Left ventricle myocardium inferior (tissue), 1 donor: ENCODE results near the gene DBP. TPM values are rescaled to one million over a fixed set of nuclear protein-coding genes. Genes with fewer than 3 reads are reported as not detected.
A peak's percentile ranks its signal among the peaks of the same experiment; 100 is the strongest.

ENCODE experiments used
- DNase-seq: peaks from one replicate; pipeline ENCODE4 v3.0.0-alpha.2; 2020
- H3K27ac ChIP-seq: fragments of 200-600 bp; replicated peaks from 2 replicates; pipeline ENCODE4 v1.8.0; 2021
- H3K27me3 ChIP-seq: fragments of 200-600 bp; 2 replicates; pipeline ENCODE4 v1.8.0; 2021; ENCODE audit warnings: low read depth
- H3K36me3 ChIP-seq: fragments of 200-600 bp; 2 replicates; pipeline ENCODE4 v1.8.0; 2021
- H3K4me1 ChIP-seq: fragments of 200-600 bp; 2 replicates; pipeline ENCODE4 v1.8.0; 2021
- H3K4me3 ChIP-seq: fragments of 200-600 bp; 2 replicates; pipeline ENCODE4 v1.8.0; 2021; ENCODE audit warnings: mild to moderate bottlenecking, moderate library complexity
- H3K9me3 ChIP-seq: fragments of 200-600 bp; replicated peaks from 2 replicates; pipeline ENCODE4 v1.8.0; 2021
- CTCF ChIP-seq: fragments of 200-600 bp; IDR thresholded peaks from 2 replicates; pipeline ENCODE4 v1.8.0; 2021; ENCODE audit warnings: antibody characterized with exemption, mild to moderate bottlenecking, borderline replicate concordance
- intact Hi-C: fragments of 100-400 bp; cut with micrococcal nuclease; formaldehyde crosslinking; loops from one replicate; pipeline ENCODE4 v1.11.0; 2022
- total RNA-seq: library from RNA; stranded (reverse); fragmentation: NEBNext Ultra II Directional; extraction: Animal tissue kit (Norgen Biotek cat#: 25700); gene quantifications from one replicate; pipeline ENCODE4 v1.2.1, GENCODE V29; 2021
- donor health status: DM: no; HTN: yes; CAD: no; lungs with severe emphysema.

DBP gene
- total RNA-seq, 1 donor from 2014 or later: 7.9 TPM

DNA sequence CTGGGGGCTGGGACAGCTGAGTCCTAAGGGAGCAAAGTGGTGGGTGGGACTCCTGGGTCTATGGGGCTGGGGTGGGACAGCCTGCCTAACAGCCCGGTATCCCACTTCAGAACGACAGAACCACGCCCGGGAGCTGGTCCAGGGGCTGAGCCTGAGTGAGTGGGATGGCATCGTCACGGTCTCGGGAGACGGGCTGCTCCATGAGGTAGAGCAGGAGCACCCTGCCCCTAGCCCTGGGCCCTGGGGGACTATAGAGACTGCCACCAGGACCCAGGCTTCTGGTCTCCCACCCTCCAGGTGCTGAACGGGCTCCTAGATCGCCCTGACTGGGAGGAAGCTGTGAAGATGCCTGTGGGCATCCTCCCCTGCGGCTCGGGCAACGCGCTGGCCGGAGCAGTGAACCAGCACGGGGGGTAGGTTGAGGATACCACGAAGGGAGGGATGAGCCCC is 9.3 kb downstream of the DBP start:
- H3K27ac ChIP-seq: peak overlapping the region; percentile 98
- peaks cover 12% of the 10 kb centered on the region for H3K36me3 ChIP-seq

DNA sequence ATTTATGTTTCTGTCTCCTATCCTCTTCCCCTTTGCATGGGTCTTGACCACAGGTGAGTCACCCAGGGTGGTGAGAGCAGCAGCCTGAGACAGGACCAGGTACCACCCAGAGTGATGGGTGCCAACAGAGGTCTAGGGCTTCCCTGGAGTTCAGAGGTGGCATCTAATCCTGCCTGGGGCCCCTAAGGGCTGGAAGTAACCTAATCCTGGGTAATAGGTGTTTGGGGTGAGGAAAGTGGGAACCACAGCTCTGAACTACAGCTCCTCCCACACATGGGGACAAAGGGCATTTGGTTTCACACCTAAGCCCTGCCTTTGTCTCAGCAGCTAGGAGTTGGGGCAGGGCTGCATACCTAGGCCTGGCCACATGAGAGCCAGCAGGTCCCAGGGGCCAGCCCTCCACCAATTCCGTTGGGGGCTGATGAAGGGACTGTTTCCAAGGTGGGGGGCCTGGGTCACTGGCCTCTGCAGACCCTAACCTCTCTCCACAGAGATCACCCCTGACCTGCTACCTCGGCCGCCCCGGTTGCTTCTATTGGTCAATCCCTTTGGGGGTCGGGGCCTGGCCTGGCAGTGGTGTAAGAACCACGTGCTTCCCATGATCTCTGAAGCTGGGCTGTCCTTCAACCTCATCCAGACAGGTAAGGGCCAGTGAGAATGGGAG is 9.8 kb downstream of the DBP start:
- H3K9me3 ChIP-seq: no peaks in the 10 kb centered on the region
- H3K27me3 ChIP-seq: no peaks in the 10 kb centered on the region
- peaks cover 61% of the 10 kb centered on the region for H3K4me1 ChIP-seq
- DNase-seq: no peak
- no peak for TF ChIP-seq CTCF
- H3K4me3 ChIP-seq: no peak overlapping the region
- H3K27ac ChIP-seq: no peak overlapping the region
- intact Hi-C loops: no loop called here
- peaks cover 9% of the 10 kb centered on the region for H3K36me3 ChIP-seq

More for the DNA sequence above, 9.3 kb downstream of the DBP start:
- H3K4me1 ChIP-seq: peaks cover 61% of the 10 kb centered on the region
- TF ChIP-seq CTCF: no peak
- H3K27me3 ChIP-seq: no peaks in the 10 kb centered on the region
- DNase-seq: no peak
- H3K9me3 ChIP-seq: no peaks in the 10 kb centered on the region
- intact Hi-C loops: no loop called here
- H3K4me3 ChIP-seq: no peak overlapping the region

GRCh38 chr19:48625891-48626327 is 11.3 kb downstream of the DBP start:
- peaks cover 52% of the 10 kb centered on the region for H3K4me1 ChIP-seq
- DNase-seq: no peak
- intact Hi-C loops: no loop called here
- H3K9me3 ChIP-seq: no peaks in the 10 kb centered on the region
- H3K36me3 ChIP-seq: peaks cover 13% of the 10 kb centered on the region
- H3K27ac ChIP-seq: no peak overlapping the region
- H3K4me3 ChIP-seq: no peak overlapping the region
- no peak for TF ChIP-seq CTCF
- no peaks in the 10 kb centered on the region for H3K27me3 ChIP-seq

DNA sequence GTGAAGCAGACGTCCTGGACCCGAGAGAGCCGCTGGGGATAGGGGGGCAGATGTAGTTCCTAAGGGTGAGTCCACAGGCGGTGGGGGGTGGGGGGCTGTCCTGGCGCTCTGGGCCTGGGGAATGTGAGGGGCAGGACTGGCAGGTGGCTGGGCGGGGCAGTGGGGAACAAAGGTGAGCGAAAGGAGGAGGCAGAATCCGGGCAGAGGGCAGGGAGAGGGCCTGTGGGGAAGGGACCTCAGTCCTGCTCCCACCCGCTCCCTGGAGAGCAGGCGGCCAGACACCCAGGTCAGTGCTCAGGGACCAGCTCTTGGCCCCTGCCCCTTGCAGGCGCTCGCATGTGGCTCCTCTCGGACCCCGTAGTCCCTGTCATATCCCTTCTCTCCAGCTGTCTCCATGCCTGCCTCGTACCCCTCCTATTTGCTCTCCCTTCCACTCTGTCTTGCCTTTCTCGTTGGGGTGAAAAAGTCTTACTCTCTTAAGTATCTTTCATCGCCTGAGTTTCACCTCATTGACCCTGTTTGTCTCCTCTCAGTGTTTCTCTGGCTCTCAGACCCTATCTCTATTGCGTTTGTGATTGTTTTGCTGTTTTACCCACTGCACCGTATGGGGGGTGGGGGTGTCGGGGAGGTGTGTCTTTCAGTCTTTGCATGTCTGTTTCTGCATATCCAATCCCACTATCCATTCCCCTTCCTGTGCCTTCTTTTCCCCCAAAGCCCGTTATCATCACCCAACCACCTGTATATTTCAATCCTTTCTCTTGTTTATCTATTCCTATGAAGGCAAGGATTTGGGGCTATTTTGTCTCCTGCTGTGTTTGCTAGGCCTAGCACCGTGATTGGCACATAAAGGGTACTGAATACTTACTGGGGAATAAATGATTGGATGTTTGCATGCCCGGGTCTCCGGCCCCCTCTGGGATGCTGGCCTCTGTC is 12.1 kb downstream of the DBP start:
- peak overlapping the region; percentile 83 for H3K27ac ChIP-seq
- peaks cover 52% of the 10 kb centered on the region for H3K4me1 ChIP-seq
- intact Hi-C loops: no loop called here
- H3K27me3 ChIP-seq: no peaks in the 10 kb centered on the region
- H3K4me3 ChIP-seq: peak overlapping the region; percentile 67
- H3K36me3 ChIP-seq: peaks cover 16% of the 10 kb centered on the region
- H3K9me3 ChIP-seq: no peaks in the 10 kb centered on the region
- no peak for TF ChIP-seq CTCF
- no peak for DNase-seq

DNA sequence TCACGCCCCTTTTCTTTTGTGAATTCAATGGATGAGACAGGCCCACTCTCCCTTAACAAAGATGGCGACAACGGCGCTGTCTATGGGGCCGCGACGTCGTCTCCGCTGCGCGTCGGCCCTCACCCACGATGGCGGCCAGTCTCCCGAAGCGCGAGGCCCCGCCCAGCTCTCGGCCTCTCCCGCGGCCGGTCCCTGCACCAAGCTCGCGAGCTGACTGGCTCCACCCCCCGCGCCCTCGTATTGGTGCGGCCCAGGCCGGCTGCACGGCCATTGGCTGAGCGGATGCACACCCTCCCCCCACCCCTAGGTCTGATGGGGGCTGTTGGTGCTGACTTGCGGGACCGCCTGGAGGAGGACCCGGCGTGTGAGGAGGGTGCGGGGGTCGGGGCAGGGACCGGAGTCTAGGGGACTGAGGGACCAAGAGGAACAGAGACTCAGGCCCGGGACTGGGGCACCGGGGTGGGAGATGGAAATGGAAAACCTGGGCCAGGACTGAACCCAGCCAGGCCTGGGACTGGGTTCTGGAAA is 13.0 kb downstream of the DBP start:
- peaks cover 51% of the 10 kb centered on the region for H3K4me1 ChIP-seq
- peaks cover 16% of the 10 kb centered on the region for H3K36me3 ChIP-seq
- no peaks in the 10 kb centered on the region for H3K9me3 ChIP-seq
- peak overlapping the region; percentile 83 for H3K27ac ChIP-seq
- H3K27me3 ChIP-seq: no peaks in the 10 kb centered on the region
- intact Hi-C loops: no loop called here
- TF ChIP-seq CTCF: no peak
- H3K4me3 ChIP-seq: peak overlapping the region; percentile 67
- DNase-seq: peak; percentile 99
